ENCODE measurements around the gene TPCN2. TPM values are rescaled to one million over a fixed set of nuclear protein-coding genes. Genes with fewer than 3 reads are reported as not detected.

Gene TPCN2
- total RNA-seq, 1 experiment from 2014 or later = 20.6 TPM

DNA sequence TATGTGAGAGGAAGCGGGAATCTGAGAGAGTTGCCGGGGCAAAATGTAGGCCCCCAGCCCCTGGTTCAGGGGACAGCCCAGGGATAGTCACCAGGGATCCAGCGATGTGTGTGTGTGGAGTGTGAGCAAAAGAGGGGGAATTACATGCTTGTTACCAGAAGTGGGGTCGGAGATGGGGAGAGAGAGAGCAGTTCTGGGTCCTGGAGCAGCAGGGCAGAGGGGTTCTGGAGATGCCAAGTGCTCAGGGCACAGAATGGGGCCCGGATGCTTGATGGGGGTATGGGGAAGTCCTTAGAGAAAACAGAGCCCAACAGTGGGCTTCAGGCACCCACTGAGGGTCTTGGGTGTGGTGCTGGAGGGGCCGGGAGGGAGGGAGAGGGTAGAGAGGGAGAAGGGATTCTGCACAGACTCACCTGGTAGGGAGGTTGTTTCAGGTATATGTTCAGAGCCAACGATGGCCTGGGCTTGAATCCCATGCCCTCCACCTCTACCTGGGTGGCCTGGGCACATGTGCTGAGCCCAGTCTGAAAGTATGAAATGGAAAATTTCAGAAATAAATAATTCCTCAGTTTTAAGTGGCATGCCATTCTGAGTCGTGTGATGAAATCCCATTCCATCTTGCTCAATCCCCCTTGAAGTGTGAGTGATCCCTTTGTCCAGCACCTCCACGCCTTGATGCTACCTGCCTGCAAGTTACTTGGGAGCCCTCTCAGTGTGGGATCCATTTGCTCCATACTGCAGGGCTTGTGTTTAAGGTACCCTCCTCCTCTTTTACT, 119.4 kb downstream of the TPCN2 start:
- Histone ChIP-seq H3K9me3 (ENCODE audit: control insufficient read depth, insufficient read depth, low read depth, low read length) (no peaks in the 10 kb centered on the region), H3K27me3 (ENCODE audit: control insufficient read depth, insufficient read depth, low read length) (no peaks in the 10 kb centered on the region), H3K4me1 (ENCODE audit: control insufficient read depth, insufficient read depth, low read length) (peaks cover 14% of the 10 kb centered on the region), H3K4me3 (ENCODE audit: low read depth in 2 of 2, low read length in 2 of 2) (no peak overlapping the region), H3K27ac (ENCODE audit: low read length) (0 out of 2 replicates have a peak overlapping the region, but pooled peaks have one; percentile 14), H3K36me3 (ENCODE audit: control insufficient read depth, insufficient read depth, low read length) (no peaks in the 10 kb centered on the region)
- intact Hi-C loops (cut with micrococcal nuclease; ENCODE audit: unreplicated experiment) (no loop called here), in situ Hi-C loops (cut with HindIII; ENCODE audit: low pct_unique_long_range_greater_than_20kb, low sequenced_read_pairs) (no loop called here)
- no peak for DNase-seq (ENCODE audit: low read depth, low spot score)
- ChIA-PET CTCF (no interaction called here), POLR2A (interaction anchor here (0.7 kb wide), 1 partner anchor 361 kb away, joined by 4 read pairs; no protein-coding TSS in a partner anchor)
- TF ChIP-seq TCF7L2 (IDR thresholded peaks at IDR 0.05; ENCODE audit: low read depth, low read length) (no peak), POLR2AphosphoS5 (IDR thresholded peaks at IDR 0.05; ENCODE audit: low read depth, low read length) (no peak)
- TF ChIP-seq, protein P1, sequence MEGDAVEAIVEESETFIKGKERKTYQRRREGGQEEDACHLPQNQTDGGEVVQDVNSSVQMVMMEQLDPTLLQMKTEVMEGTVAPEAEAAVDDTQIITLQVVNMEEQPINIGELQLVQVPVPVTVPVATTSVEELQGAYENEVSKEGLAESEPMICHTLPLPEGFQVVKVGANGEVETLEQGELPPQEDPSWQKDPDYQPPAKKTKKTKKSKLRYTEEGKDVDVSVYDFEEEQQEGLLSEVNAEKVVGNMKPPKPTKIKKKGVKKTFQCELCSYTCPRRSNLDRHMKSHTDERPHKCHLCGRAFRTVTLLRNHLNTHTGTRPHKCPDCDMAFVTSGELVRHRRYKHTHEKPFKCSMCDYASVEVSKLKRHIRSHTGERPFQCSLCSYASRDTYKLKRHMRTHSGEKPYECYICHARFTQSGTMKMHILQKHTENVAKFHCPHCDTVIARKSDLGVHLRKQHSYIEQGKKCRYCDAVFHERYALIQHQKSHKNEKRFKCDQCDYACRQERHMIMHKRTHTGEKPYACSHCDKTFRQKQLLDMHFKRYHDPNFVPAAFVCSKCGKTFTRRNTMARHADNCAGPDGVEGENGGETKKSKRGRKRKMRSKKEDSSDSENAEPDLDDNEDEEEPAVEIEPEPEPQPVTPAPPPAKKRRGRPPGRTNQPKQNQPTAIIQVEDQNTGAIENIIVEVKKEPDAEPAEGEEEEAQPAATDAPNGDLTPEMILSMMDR (IDR thresholded peaks at IDR 0.05) = no peak
- ATAC-seq = no peak
- no TSS peak for BruUV-seq (replicated peaks)

DNA sequence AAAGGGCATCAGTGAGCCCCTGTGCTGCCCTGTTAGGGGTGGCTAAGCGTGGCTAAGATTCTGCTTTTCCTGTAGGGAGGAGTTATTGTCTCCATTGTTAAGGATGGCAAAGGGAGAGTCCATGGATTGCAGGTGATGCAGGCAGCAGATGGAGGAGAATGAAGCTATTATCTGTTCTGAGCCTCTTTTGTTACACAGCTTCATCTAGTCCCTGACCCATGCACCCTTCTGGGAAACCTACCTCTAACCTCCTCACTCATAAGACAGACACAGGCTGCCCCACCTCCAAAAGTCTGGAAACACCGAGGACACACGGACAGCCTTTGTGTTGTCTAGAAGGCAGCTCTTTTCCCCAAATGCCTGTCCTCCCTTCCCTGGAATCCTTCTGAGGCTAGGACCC, 120.7 kb downstream of the TPCN2 start:
- POLR2A ChIA-PET = no interaction called here
- Histone ChIP-seq H3K36me3 (ENCODE audit: control insufficient read depth, insufficient read depth, low read length) (no peaks in the 10 kb centered on the region), H3K4me1 (ENCODE audit: control insufficient read depth, insufficient read depth, low read length) (peaks cover 14% of the 10 kb centered on the region), H3K4me3 (ENCODE audit: low read depth in 2 of 2, low read length in 2 of 2) (no peak overlapping the region), H3K27ac (ENCODE audit: low read length) (no peak overlapping the region), H3K9me3 (ENCODE audit: control insufficient read depth, insufficient read depth, low read depth, low read length) (no peaks in the 10 kb centered on the region), H3K27me3 (ENCODE audit: control insufficient read depth, insufficient read depth, low read length) (no peaks in the 10 kb centered on the region)
- BruUV-seq (replicated peaks) = no TSS peak
- in situ Hi-C loops (cut with HindIII; ENCODE audit: low pct_unique_long_range_greater_than_20kb, low sequenced_read_pairs) (no loop called here), intact Hi-C loops (cut with micrococcal nuclease; ENCODE audit: unreplicated experiment) (no loop called here)
- TF ChIP-seq POLR2AphosphoS5 (IDR thresholded peaks at IDR 0.05; ENCODE audit: low read depth, low read length) (no peak), SIN3A (IDR thresholded peaks at IDR 0.05; ENCODE audit: borderline replicate concordance, insufficient read depth, low read depth, low read length) (no peak), TCF7L2 (IDR thresholded peaks at IDR 0.05; ENCODE audit: low read depth, low read length) (no peak)
- TF ChIP-seq, protein P1 (IDR thresholded peaks at IDR 0.05) = no peak
- TF ChIP-seq, protein P2, sequence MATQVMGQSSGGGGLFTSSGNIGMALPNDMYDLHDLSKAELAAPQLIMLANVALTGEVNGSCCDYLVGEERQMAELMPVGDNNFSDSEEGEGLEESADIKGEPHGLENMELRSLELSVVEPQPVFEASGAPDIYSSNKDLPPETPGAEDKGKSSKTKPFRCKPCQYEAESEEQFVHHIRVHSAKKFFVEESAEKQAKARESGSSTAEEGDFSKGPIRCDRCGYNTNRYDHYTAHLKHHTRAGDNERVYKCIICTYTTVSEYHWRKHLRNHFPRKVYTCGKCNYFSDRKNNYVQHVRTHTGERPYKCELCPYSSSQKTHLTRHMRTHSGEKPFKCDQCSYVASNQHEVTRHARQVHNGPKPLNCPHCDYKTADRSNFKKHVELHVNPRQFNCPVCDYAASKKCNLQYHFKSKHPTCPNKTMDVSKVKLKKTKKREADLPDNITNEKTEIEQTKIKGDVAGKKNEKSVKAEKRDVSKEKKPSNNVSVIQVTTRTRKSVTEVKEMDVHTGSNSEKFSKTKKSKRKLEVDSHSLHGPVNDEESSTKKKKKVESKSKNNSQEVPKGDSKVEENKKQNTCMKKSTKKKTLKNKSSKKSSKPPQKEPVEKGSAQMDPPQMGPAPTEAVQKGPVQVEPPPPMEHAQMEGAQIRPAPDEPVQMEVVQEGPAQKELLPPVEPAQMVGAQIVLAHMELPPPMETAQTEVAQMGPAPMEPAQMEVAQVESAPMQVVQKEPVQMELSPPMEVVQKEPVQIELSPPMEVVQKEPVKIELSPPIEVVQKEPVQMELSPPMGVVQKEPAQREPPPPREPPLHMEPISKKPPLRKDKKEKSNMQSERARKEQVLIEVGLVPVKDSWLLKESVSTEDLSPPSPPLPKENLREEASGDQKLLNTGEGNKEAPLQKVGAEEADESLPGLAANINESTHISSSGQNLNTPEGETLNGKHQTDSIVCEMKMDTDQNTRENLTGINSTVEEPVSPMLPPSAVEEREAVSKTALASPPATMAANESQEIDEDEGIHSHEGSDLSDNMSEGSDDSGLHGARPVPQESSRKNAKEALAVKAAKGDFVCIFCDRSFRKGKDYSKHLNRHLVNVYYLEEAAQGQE (IDR thresholded peaks at IDR 0.05; ENCODE audit: insufficient read depth in 1 of 2, low read depth in 2 of 2, low read length in 1 of 2) = no peak
- CTCF ChIA-PET = interaction anchor here (0.6 kb wide), 1 partner anchor 16 kb away, joined by 4 read pairs; no protein-coding TSS in a partner anchor
- ATAC-seq = no peak
- no peak for DNase-seq (ENCODE audit: low read depth, low spot score)
